ENCODE measurements around the gene PCDHA1.

- TF ChIP-seq CTCF (conservative IDR thresholded peaks at IDR 0.05; ENCODE audit: low read length) (no peak), EZH2phosphoT487 (IDR thresholded peaks at IDR 0.05; ENCODE audit: borderline replicate concordance) (no peak)
Observed at GRCh38 chr5:141010047-141010793, 224.3 kb downstream of the PCDHA1 start.

Measured in Loucy (cell line).